GM21381 (cell line): ENCODE measurements around the gene TMEM178B.
"Not testable (repeated sequence)": the region's sequence is repeated elsewhere in the genome, so short reads cannot be mapped to it uniquely, and the experiment has no call there.

ENCODE experiments used
- ATAC-seq: cut with Tn5 transposase; IDR thresholded peaks from one replicate; pipeline ENCODE4 v1.9.1; 2021; ENCODE audit warnings: mild to moderate bottlenecking, moderate library complexity; ENCODE audit not compliant: unreplicated experiment

TMEM178B gene

GRCh38 chr7:141178486-141179135 lies 104.7 kb downstream of the TMEM178B start:
- no peak for ATAC-seq

GRCh38 chr7:141181812-141182211 lies 107.9 kb downstream of the TMEM178B start:
- no peak for ATAC-seq

- no peak for ATAC-seq
These were observed 110.8 kb downstream of the TMEM178B start for GRCh38 chr7:141184532-141185190.

- ATAC-seq = no peak
These were observed 111.6 kb downstream of the TMEM178B start for GRCh38 chr7:141185369-141185967.

DNA sequence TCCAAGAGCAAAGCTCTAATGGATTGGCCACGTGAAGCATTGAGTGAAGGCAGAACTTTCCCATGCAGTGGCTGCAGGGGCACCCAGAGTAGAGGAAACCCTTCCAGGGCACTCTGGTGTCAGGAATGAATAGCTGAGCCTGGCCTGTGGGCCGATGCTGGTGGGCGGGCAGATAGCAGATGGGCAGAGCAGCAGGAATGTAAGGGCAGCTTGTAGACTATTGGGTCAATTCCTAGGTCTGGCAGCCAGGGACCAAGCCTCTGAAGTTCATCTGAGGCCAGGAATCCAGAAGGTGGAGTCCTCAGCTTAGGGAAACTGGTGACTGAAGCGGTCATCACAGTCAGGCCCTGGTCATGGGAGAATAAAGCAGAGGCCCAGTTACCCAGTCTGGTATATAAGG lies 115.4 kb downstream of the TMEM178B start:
- no peak for ATAC-seq

GRCh38 chr7:141190495-141190894 lies 116.6 kb downstream of the TMEM178B start:
- ATAC-seq = no peak

DNA sequence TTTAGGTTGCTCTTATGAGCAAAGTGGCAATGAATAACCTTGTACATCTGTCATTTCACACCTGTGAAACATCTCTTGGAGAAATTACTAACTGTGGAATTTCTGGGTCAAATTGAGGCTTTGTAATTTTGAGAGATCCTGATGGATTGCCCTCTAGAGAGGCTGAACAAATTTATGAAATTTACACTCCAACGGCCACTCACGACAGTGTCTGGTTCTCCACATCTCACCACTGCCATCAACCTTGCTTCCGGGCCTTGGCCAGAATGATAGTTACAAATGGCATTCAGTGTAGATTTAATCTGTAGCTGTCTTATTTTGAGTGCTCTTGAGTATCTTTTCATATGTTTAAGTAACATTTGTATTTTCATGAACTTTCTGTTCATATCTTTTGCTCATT lies 117.4 kb downstream of the TMEM178B start:
- no peak for ATAC-seq

GRCh38 chr7:141193066-141193465 lies 119.2 kb downstream of the TMEM178B start:
- no peak for ATAC-seq

DNA sequence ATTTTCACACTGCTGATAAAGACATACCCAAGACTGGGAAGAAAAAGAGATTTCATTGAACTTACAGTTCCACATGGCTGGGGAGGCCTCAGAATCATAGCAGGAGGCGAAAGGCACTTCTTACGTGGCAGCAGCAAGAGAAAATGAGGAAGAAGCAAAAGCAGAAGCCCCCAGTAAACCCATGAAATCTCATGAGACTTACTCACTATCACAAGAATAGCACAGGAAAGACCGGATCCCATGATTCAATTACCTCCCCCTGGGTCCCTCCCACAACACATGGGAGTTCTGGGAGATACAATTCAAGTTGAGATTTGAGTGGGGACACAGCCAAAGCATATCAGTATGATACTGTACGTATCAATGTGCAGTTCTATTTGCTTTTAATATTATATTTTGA lies 121.9 kb downstream of the TMEM178B start:
- not testable (repeated sequence) for ATAC-seq

DNA sequence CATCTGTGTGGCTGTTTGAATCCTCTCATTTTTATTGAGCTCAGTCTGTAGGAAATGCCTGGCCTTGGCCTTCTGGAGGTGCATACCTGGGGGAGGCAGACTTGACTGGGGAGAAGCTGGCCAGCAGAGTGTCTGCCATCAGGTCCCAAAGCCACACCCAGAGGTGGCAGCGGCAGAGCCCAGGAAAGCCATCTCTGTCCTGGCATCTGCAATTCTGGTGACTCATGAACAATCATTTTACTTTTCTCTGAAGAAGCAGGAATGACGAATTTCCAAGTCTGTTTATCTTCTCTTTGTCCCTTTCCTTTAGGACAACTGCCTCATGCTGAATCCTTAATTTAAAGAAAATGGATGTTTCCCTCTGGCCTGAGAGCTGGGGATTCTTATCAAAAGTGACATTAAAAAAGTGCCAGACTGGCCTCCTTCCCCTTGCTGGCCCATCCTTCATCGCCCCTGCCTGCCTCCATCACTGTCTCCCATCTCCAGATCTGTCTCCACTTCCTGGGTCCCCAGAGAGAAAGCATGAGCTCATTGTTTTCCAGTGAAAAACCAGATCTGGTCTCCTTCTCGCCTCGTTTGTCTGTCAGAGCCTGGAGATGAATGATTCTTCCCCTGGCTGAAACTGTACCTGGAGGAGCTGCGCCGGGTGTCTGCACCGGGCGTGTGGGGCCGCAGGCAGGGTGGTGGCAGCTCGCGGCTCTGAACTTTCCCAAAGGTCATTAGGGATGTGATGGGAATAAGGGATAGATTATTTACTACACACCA lies 124.5 kb downstream of the TMEM178B start:
- ATAC-seq = no peak

GRCh38 chr7:141200191-141201108 lies 126.6 kb downstream of the TMEM178B start:
- no peak for ATAC-seq

GRCh38 chr7:141201145-141201885 lies 127.5 kb downstream of the TMEM178B start:
- ATAC-seq = no peak

GRCh38 chr7:141202535-141202934 lies 128.7 kb downstream of the TMEM178B start:
- no peak for ATAC-seq

DNA sequence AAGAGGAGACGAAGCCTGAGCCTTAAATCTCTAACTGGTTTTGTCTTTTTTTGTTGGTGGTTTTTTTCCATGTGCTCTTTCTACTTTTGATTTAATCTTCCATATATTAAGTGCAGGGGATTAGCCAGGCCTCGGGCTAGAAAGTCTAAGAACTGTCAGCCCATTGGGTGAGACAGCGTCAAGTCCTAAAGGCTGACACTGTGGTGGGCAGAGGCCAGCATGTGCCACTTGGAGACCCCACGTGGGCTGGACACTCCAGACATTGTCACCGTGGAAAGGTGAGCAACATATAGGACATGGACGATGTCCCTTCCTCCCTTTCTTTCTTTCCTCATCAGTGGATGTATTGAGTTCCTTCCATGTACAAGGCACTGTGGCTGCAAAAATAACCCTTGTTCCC lies 129.3 kb downstream of the TMEM178B start:
- no peak for ATAC-seq

DNA sequence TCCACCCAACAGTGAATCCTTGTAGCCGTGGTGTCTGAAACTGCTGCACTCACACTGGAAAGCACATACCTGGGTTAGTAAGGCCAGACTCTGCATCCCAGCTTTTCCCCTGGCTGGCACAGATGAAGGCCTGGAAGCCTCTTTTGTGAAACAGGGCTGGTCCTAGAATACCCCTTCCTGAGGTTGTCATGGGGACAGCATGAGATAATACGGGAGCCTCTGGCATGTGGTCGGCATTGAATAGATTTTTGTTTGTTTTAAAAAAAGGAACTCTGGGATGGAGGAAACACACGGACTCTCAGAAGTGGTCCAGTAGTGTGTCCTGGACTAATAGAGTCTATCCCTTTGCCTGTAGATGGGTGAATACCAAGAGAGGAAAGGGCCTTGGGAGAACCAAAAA lies 129.7 kb downstream of the TMEM178B start:
- no peak for ATAC-seq

GRCh38 chr7:141207661-141208060 lies 133.8 kb downstream of the TMEM178B start:
- ATAC-seq = no peak

- ATAC-seq = no peak
These were observed 134.7 kb downstream of the TMEM178B start for GRCh38 chr7:141208539-141208938.

- no peak for ATAC-seq
These were observed 135.6 kb downstream of the TMEM178B start for GRCh38 chr7:141209454-141209853.

GRCh38 chr7:141210862-141211261 lies 137.0 kb downstream of the TMEM178B start:
- no peak for ATAC-seq

DNA sequence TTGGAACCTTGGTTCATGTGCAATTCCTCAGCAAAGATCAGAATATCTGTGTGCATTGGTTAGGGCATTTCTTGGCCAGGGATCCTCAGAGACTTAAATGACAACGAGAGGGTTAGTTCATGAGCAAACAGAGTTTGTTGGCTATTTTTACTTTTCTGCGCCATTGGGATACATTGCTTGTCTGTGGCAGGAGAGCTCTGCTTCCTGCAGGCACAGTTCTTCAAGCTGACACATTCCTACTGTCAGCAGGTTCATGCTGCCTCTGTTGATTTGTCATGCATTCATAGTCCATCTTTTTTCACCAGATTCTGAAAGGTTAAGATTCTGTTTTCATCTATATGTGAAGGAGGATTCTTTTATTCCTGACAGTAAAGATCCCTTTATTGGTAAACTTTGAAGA lies 139.4 kb downstream of the TMEM178B start:
- no peak for ATAC-seq
